ENCODE results near the gene LTBP2. TPM values are rescaled to one million over a fixed set of nuclear protein-coding genes. Genes with fewer than 3 reads are reported as not detected.
A peak's percentile ranks its signal among the peaks of the same experiment; 100 is the strongest.
"Not testable (repeated sequence)": the region's sequence is repeated elsewhere in the genome, so short reads cannot be mapped to it uniquely, and the experiment has no call there.

Gene LTBP2
- total RNA-seq, 1 experiment from 2014 or later = 1.3 TPM

DNA sequence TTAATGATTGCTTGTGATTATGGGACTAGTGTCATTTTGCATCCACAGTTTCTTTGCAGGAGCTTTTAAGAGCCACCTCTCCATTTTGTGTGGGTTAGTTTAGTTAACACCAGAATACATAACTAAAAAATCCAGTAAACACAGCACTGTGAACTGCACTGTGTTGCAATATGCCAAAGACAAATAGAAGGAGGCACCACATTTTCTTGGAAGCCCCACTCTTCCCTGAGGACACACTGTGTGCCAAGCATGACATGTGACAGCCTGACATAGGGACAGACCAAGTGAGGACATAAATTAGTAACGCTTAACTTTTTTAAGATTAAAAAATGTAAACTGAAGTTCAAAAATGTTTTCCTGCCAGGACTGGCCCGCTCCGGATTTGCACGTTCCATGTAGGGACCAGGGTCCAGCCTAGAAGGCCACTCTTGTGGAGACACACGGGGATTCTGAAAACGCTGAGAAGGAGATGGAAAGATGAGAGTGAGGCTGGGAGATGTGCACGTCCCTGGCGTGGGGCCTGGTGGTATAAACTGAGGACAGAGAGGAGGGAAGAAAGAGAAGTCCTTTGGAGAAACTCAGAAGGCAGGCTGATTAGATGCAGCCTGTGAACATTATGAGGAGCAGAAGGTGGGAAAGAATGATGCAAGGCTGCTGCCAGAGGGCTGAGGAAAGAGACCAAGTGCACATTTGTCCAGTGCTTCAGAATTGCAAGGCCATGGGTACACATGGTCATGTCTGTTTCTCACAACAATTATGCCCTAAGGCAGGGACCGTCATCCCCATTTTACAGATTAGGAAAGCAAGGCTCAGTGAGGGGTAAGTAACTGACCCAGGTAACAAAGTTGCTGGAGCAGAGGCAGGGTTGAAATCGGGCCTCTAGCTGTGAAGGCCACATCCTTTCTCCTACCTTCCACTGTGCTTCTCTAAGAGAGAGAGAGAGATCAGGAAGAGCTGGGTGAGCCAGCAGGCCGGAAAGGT lies 73.3 kb downstream of the LTBP2 start:
- H3K36me3 ChIP-seq (replicated peaks; ENCODE audit: control insufficient read depth, insufficient read depth, low read length) = no peaks in the 10 kb centered on the region
- DNase-seq = no peak
- no peaks in the 10 kb centered on the region for H3K27me3 ChIP-seq (ENCODE audit: control insufficient read depth, insufficient read depth, low read length)
- no peak overlapping the region for H3K4me3 ChIP-seq (ENCODE audit: insufficient read depth, low read depth, low read length)

GRCh38 chr14:74536336-74536735 lies 75.7 kb downstream of the LTBP2 start:
- not testable (repeated sequence) for DNase-seq; H3K4me3 ChIP-seq (ENCODE audit: insufficient read depth, low read depth, low read length)

DNA sequence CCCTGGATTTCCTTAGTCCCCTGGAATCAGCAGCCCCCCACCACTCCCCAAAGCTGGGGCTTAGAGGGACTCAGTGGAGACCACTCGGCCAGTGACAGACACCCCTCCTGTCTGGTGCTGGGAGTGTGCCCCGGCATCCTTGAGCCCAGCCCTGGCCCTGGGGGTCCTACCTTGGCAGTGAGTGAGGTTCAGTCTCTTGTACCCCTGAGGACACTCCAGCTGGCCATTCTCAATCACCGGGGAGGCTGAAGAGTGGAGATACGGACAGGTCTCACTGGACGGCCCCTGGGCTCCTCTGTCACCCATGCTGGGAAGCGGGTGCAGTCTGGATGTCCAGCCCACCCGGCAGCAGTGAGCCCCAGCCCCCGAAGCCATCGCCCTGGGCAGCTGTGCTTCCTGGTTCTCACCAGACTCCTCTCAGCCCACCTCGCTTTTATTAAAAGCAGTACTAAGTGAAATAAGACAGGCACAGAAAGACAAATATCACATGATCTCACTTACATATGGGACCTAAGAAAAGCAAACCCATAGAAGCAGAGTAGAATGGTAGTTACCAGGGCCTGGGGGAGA lies 76.2 kb downstream of the LTBP2 start:
- DNase-seq = no peak
- H3K27me3 ChIP-seq (ENCODE audit: control insufficient read depth, insufficient read depth, low read length) = no peaks in the 10 kb centered on the region
- no peaks in the 10 kb centered on the region for H3K36me3 ChIP-seq (replicated peaks; ENCODE audit: control insufficient read depth, insufficient read depth, low read length)
- H3K4me3 ChIP-seq (ENCODE audit: insufficient read depth, low read depth, low read length) = no peak overlapping the region

More at GRCh38 chr14:74536336-74536735, 75.7 kb downstream of the LTBP2 start:
- H3K36me3 ChIP-seq (replicated peaks; ENCODE audit: control insufficient read depth, insufficient read depth, low read length); H3K27me3 ChIP-seq (ENCODE audit: control insufficient read depth, insufficient read depth, low read length): not testable (repeated sequence)

- DNase-seq = no peak
- H3K27me3 ChIP-seq (ENCODE audit: control insufficient read depth, insufficient read depth, low read length) = no peaks in the 10 kb centered on the region
- no peaks in the 10 kb centered on the region for H3K36me3 ChIP-seq (replicated peaks; ENCODE audit: control insufficient read depth, insufficient read depth, low read length)
- H3K4me3 ChIP-seq (ENCODE audit: insufficient read depth, low read depth, low read length) = no peak overlapping the region
Observed at GRCh38 chr14:74533576-74533975, 78.5 kb downstream of the LTBP2 start.

- no peaks in the 10 kb centered on the region for H3K27me3 ChIP-seq (ENCODE audit: control insufficient read depth, insufficient read depth, low read length)
- H3K36me3 ChIP-seq (replicated peaks; ENCODE audit: control insufficient read depth, insufficient read depth, low read length) = no peaks in the 10 kb centered on the region
- no peak for DNase-seq
- H3K4me3 ChIP-seq (ENCODE audit: insufficient read depth, low read depth, low read length) = no peak overlapping the region
Observed at GRCh38 chr14:74532246-74532645, 79.8 kb downstream of the LTBP2 start.

- no peak overlapping the region for H3K4me3 ChIP-seq (ENCODE audit: insufficient read depth, low read depth, low read length)
- H3K27me3 ChIP-seq (ENCODE audit: control insufficient read depth, insufficient read depth, low read length) = no peaks in the 10 kb centered on the region
- no peaks in the 10 kb centered on the region for H3K36me3 ChIP-seq (replicated peaks; ENCODE audit: control insufficient read depth, insufficient read depth, low read length)
- DNase-seq = peak; percentile 86
Observed at GRCh38 chr14:74531467-74531866, 80.6 kb downstream of the LTBP2 start.

- DNase-seq = no peak
- Histone ChIP-seq H3K4me3 (ENCODE audit: insufficient read depth, low read depth, low read length) (no peak overlapping the region), H3K27me3 (ENCODE audit: control insufficient read depth, insufficient read depth, low read length) (no peaks in the 10 kb centered on the region), H3K36me3 (replicated peaks; ENCODE audit: control insufficient read depth, insufficient read depth, low read length) (no peaks in the 10 kb centered on the region)
Observed at GRCh38 chr14:74531006-74531405, 81.0 kb downstream of the LTBP2 start.

DNA sequence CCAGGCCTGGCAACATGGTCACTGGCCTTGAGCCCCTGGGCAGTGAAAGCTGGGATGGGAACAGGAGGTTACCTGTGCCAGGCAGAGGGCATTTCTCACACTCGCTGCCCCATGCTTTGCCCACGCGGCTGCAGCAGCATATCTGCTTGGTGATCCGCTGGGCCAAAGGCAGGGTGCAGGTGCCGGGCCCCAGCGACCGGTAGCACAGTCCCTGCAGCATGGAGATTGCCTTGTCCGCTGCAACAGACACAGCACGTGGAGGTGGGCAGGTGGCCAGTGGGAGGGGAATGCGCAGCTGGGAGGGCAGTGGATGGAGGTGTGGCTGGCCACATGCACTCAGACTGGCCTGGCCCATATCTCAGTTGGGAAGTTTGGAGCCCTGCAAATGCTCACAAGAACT lies 83.2 kb downstream of the LTBP2 start:
- no peaks in the 10 kb centered on the region for H3K36me3 ChIP-seq (replicated peaks; ENCODE audit: control insufficient read depth, insufficient read depth, low read length)
- no peak for DNase-seq
- H3K27me3 ChIP-seq (ENCODE audit: control insufficient read depth, insufficient read depth, low read length) = no peaks in the 10 kb centered on the region
- no peak overlapping the region for H3K4me3 ChIP-seq (ENCODE audit: insufficient read depth, low read depth, low read length)

DNA sequence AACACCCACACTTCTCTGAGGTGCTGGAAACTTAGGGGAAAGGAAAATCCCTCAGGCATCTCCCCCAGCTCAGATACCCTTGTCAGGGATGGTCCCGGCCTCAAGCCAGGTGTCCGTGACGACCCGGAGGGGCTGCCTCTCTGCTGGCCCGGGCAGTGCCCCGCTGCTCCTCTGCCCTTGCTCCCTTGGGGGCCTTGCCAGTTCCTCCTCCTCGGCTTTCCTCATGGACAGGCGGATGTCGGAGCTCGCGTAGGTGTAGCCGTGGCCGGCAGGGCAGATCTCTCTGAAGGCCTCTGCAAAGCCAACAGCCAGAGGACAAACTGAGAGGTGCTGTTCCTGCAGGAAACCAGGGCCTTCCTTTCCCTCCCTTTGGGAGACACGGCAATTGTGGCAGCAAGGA lies 83.6 kb downstream of the LTBP2 start:
- Histone ChIP-seq H3K36me3 (replicated peaks; ENCODE audit: control insufficient read depth, insufficient read depth, low read length) (no peaks in the 10 kb centered on the region), H3K27me3 (ENCODE audit: control insufficient read depth, insufficient read depth, low read length) (no peaks in the 10 kb centered on the region), H3K4me3 (ENCODE audit: insufficient read depth, low read depth, low read length) (no peak overlapping the region)
- no peak for DNase-seq

- Histone ChIP-seq H3K27me3 (ENCODE audit: control insufficient read depth, insufficient read depth, low read length) (no peaks in the 10 kb centered on the region), H3K36me3 (replicated peaks; ENCODE audit: control insufficient read depth, insufficient read depth, low read length) (no peaks in the 10 kb centered on the region), H3K4me3 (ENCODE audit: insufficient read depth, low read depth, low read length) (no peak overlapping the region)
- no peak for DNase-seq
Observed at GRCh38 chr14:74527736-74528280, 84.2 kb downstream of the LTBP2 start.

DNA sequence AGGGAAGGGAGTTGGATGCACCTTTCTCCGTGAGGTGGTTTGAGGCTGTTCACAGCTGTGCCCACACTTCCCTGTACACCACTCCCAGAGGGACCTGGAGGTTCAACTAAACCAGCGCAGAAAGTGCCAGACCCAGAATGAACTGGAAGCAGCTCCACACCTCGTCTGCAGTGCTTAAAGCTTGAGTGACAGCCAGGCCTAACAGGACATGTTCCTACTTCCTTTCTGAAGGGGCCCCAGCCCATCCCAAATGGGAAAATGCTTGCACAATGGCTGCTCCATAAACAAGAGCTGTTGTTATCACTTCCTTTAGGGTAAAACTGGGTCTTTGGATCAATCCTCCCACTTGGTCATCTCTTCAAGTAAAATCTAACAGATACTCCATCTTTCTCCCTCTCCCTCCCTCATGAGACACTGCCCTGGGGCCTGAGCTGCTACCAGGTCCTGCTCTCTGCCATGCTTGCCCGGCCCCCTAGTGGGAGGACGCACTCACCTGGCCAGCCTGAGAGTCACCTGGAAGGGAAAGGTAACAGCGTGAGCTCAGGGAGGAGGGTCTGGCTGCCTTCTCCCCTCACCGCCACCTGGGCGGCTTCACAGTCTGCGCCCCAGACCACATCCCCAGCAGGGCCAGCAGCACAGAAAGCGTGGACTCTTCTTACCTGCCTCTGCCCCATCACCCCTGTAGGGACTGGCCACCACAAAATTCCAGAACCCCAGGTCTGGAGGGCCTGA lies 85.0 kb downstream of the LTBP2 start:
- H3K4me3 ChIP-seq (ENCODE audit: insufficient read depth, low read depth, low read length) = no peak overlapping the region
- no peaks in the 10 kb centered on the region for H3K27me3 ChIP-seq (ENCODE audit: control insufficient read depth, insufficient read depth, low read length)
- no peaks in the 10 kb centered on the region for H3K36me3 ChIP-seq (replicated peaks; ENCODE audit: control insufficient read depth, insufficient read depth, low read length)
- DNase-seq = peak; percentile 74

- DNase-seq = no peak
- no peaks in the 10 kb centered on the region for H3K36me3 ChIP-seq (replicated peaks; ENCODE audit: control insufficient read depth, insufficient read depth, low read length)
- H3K4me3 ChIP-seq (ENCODE audit: insufficient read depth, low read depth, low read length) = no peak overlapping the region
- no peaks in the 10 kb centered on the region for H3K27me3 ChIP-seq (ENCODE audit: control insufficient read depth, insufficient read depth, low read length)
Observed at GRCh38 chr14:74525361-74525851, 86.6 kb downstream of the LTBP2 start.

GRCh38 chr14:74524812-74525135 lies 87.3 kb downstream of the LTBP2 start:
- H3K4me3 ChIP-seq (ENCODE audit: insufficient read depth, low read depth, low read length) = no peak overlapping the region
- no peaks in the 10 kb centered on the region for H3K27me3 ChIP-seq (ENCODE audit: control insufficient read depth, insufficient read depth, low read length)
- no peak for DNase-seq
- H3K36me3 ChIP-seq (replicated peaks; ENCODE audit: control insufficient read depth, insufficient read depth, low read length) = no peaks in the 10 kb centered on the region

- H3K27me3 ChIP-seq (ENCODE audit: control insufficient read depth, insufficient read depth, low read length) = no peaks in the 10 kb centered on the region
- H3K4me3 ChIP-seq (ENCODE audit: insufficient read depth, low read depth, low read length) = no peak overlapping the region
- H3K36me3 ChIP-seq (replicated peaks; ENCODE audit: control insufficient read depth, insufficient read depth, low read length) = no peaks in the 10 kb centered on the region
- DNase-seq = peak; percentile 56
Observed at GRCh38 chr14:74524076-74524811, 87.8 kb downstream of the LTBP2 start.

Data from H7 (cell line).